Measurements from ENCODE around the gene GLT1D1. TPM values are rescaled to one million over a fixed set of nuclear protein-coding genes. Genes with fewer than 3 reads are reported as not detected.

Gene GLT1D1
- total and polyA plus RNA-seq, 2 experiments from 2014 or later, result 1.4 to 4.4 TPM

DNA sequence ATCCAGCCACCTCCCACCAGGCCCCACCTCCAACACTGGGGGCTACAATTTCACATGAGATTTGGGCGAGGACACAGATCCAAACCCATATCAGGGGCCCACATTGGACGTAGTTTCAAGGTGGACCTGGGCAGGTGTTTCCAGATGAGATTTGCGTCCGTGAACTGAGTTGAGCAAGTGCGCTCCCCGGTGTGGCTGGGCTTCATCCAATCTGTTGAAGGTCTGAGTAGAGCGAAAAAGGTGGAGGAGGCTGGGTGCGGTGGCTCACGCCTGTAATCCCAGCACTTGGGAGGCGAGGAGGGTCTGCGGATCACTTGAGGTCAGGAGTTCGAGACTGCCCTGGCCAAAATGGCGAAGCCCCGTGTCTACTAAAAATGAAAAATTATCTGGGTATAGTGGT lies 4.9 kb upstream of the GLT1D1 start:
- H3K9me2 ChIP-seq (ENCODE audit: insufficient read depth), result no peaks in the 10 kb centered on the region
- peaks cover 67% of the 10 kb centered on the region for H3K9me3 Mint-ChIP-seq
- no peak for ATAC-seq
- H3K36me3 Mint-ChIP-seq (ENCODE audit: low read depth), result peaks cover 18% of the 10 kb centered on the region
- H3K27ac Mint-ChIP-seq, result no peak overlapping the region
- H3K36me3 ChIP-seq (ENCODE audit: insufficient read depth), result no peaks in the 10 kb centered on the region
- no peak for DNase-seq (ENCODE audit: low spot score)
- H3K4me3 Mint-ChIP-seq, result no peak overlapping the region
- H3F3A ChIP-seq (replicated peaks; ENCODE audit: low read depth), result no peaks in the 10 kb centered on the region
- H3K27ac ChIP-seq (ENCODE audit: low read depth), result no peak overlapping the region
- H3K27me3 Mint-ChIP-seq (ENCODE audit: insufficient read depth, low read depth, poor library complexity), result peaks cover 5% of the 10 kb centered on the region
- peaks cover 4% of the 10 kb centered on the region; the same call in 1 of the 2 replicates for H3K27me3 ChIP-seq (ENCODE audit: insufficient read depth)
- no peak overlapping the region for H2AFZ ChIP-seq
- H3K79me2 ChIP-seq (replicated peaks; ENCODE audit: insufficient read depth), result no peaks in the 10 kb centered on the region
- H3K4me3 ChIP-seq, result no peak overlapping the region
- H3K4me1 ChIP-seq (ENCODE audit: insufficient read depth), result peaks cover 5% of the 10 kb centered on the region
- no peaks in the 10 kb centered on the region for H4K20me1 ChIP-seq (replicated peaks; ENCODE audit: insufficient read depth)
- H3K4me1 Mint-ChIP-seq, result peaks cover 8% of the 10 kb centered on the region
- H3K4me2 ChIP-seq, result no peak overlapping the region
- no peak for TF ChIP-seq EZH2phosphoT487 (IDR thresholded peaks at IDR 0.05; ENCODE audit: unreplicated experiment)
- TF ChIP-seq EZH2 (IDR thresholded peaks at IDR 0.05; ENCODE audit: low read depth, unreplicated experiment), result no peak
- TF ChIP-seq ETS1 (IDR thresholded peaks at IDR 0.05), result no peak
- no peak for TF ChIP-seq ZNF114 (CRISPR knock-in tag; IDR thresholded peaks at IDR 0.05)
- TF ChIP-seq, protein P1, sequence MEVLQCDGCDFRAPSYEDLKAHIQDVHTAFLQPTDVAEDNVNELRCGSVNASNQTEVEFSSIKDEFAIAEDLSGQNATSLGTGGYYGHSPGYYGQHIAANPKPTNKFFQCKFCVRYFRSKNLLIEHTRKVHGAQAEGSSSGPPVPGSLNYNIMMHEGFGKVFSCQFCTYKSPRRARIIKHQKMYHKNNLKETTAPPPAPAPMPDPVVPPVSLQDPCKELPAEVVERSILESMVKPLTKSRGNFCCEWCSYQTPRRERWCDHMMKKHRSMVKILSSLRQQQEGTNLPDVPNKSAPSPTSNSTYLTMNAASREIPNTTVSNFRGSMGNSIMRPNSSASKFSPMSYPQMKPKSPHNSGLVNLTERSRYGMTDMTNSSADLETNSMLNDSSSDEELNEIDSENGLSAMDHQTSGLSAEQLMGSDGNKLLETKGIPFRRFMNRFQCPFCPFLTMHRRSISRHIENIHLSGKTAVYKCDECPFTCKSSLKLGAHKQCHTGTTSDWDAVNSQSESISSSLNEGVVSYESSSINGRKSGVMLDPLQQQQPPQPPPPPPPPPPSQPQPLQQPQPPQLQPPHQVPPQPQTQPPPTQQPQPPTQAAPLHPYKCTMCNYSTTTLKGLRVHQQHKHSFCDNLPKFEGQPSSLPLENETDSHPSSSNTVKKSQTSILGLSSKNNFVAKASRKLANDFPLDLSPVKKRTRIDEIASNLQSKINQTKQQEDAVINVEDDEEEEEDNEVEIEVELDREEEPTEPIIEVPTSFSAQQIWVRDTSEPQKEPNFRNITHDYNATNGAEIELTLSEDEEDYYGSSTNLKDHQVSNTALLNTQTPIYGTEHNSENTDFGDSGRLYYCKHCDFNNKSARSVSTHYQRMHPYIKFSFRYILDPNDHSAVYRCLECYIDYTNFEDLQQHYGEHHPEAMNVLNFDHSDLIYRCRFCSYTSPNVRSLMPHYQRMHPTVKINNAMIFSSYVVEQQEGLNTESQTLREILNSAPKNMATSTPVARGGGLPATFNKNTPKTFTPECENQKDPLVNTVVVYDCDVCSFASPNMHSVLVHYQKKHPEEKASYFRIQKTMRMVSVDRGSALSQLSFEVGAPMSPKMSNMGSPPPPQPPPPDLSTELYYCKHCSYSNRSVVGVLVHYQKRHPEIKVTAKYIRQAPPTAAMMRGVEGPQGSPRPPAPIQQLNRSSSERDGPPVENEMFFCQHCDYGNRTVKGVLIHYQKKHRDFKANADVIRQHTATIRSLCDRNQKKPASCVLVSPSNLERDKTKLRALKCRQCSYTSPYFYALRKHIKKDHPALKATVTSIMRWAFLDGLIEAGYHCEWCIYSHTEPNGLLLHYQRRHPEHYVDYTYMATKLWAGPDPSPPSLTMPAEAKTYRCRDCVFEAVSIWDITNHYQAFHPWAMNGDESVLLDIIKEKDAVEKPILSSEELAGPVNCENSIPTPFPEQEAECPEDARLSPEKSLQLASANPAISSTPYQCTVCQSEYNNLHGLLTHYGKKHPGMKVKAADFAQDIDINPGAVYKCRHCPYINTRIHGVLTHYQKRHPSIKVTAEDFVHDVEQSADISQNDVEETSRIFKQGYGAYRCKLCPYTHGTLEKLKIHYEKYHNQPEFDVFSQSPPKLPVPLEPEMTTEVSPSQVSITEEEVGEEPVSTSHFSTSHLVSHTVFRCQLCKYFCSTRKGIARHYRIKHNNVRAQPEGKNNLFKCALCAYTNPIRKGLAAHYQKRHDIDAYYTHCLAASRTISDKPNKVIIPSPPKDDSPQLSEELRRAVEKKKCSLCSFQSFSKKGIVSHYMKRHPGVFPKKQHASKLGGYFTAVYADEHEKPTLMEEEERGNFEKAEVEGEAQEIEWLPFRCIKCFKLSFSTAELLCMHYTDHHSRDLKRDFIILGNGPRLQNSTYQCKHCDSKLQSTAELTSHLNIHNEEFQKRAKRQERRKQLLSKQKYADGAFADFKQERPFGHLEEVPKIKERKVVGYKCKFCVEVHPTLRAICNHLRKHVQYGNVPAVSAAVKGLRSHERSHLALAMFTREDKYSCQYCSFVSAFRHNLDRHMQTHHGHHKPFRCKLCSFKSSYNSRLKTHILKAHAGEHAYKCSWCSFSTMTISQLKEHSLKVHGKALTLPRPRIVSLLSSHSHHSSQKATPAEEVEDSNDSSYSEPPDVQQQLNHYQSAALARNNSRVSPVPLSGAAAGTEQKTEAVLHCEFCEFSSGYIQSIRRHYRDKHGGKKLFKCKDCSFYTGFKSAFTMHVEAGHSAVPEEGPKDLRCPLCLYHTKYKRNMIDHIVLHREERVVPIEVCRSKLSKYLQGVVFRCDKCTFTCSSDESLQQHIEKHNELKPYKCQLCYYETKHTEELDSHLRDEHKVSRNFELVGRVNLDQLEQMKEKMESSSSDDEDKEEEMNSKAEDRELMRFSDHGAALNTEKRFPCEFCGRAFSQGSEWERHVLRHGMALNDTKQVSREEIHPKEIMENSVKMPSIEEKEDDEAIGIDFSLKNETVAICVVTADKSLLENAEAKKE (CRISPR knock-in tag; IDR thresholded peaks at IDR 0.05), result no peak
- no peak for TF ChIP-seq JUNB (IDR thresholded peaks at IDR 0.05; ENCODE audit: unreplicated experiment)
- TF ChIP-seq CREB1 (CRISPR knock-in tag; IDR thresholded peaks at IDR 0.05; ENCODE audit: low read depth), result no peak
- no peak for TF ChIP-seq CTCF (conservative IDR thresholded peaks at IDR 0.05; ENCODE audit: low read depth in 2 of 2)
- TF ChIP-seq ZNF331 (CRISPR knock-in tag; IDR thresholded peaks at IDR 0.05; ENCODE audit: low read depth), result no peak
- TF ChIP-seq STAT1 (IDR thresholded peaks at IDR 0.05; ENCODE audit: unreplicated experiment), result no peak
- TF ChIP-seq, protein P2, sequence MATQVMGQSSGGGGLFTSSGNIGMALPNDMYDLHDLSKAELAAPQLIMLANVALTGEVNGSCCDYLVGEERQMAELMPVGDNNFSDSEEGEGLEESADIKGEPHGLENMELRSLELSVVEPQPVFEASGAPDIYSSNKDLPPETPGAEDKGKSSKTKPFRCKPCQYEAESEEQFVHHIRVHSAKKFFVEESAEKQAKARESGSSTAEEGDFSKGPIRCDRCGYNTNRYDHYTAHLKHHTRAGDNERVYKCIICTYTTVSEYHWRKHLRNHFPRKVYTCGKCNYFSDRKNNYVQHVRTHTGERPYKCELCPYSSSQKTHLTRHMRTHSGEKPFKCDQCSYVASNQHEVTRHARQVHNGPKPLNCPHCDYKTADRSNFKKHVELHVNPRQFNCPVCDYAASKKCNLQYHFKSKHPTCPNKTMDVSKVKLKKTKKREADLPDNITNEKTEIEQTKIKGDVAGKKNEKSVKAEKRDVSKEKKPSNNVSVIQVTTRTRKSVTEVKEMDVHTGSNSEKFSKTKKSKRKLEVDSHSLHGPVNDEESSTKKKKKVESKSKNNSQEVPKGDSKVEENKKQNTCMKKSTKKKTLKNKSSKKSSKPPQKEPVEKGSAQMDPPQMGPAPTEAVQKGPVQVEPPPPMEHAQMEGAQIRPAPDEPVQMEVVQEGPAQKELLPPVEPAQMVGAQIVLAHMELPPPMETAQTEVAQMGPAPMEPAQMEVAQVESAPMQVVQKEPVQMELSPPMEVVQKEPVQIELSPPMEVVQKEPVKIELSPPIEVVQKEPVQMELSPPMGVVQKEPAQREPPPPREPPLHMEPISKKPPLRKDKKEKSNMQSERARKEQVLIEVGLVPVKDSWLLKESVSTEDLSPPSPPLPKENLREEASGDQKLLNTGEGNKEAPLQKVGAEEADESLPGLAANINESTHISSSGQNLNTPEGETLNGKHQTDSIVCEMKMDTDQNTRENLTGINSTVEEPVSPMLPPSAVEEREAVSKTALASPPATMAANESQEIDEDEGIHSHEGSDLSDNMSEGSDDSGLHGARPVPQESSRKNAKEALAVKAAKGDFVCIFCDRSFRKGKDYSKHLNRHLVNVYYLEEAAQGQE (IDR thresholded peaks at IDR 0.05; ENCODE audit: unreplicated experiment), result no peak
- no peak for TF ChIP-seq NANOG (IDR thresholded peaks at IDR 0.05; ENCODE audit: borderline replicate concordance)
- TF ChIP-seq POLR2AphosphoS5 (IDR thresholded peaks at IDR 0.05; ENCODE audit: low read depth), result no peak
